Measurements from ENCODE around the gene MPP2.

GRCh38 chr17:43882761-43883415 lies 24.4 kb downstream of the MPP2 start:
- no peak for TF ChIP-seq CTCF (IDR thresholded peaks at IDR 0.05)
- TF ChIP-seq POLR2A (IDR thresholded peaks at IDR 0.05) = no peak
